ENCODE results near the gene CCK.

The CCK gene

GRCh38 chr3:42216931-42217333, 49.1 kb downstream of the CCK start:
- Histone ChIP-seq H3K9ac (no peak overlapping the region), H3K36me3 (ENCODE audit: control insufficient read depth, insufficient read depth, low read length) (no peaks in the 10 kb centered on the region), H2AFZ (no peak overlapping the region), H3K4me3 (ENCODE audit: low read depth, low read length) (no peak overlapping the region), H3K27ac (no peak overlapping the region), H3K27me3 (ENCODE audit: control insufficient read depth, insufficient read depth, low read length) (no peaks in the 10 kb centered on the region), H3K79me2 (no peaks in the 10 kb centered on the region), H3K4me1 (peaks cover 3% of the 10 kb centered on the region), H3K9me3 (ENCODE audit: control insufficient read depth, low read length) (no peaks in the 10 kb centered on the region), H3K4me2 (ENCODE audit: low read length) (no peak overlapping the region)
- no peak for TF ChIP-seq CTCF (IDR thresholded peaks at IDR 0.05)

- H3K4me1 ChIP-seq: peaks cover 3% of the 10 kb centered on the region
- no peak overlapping the region for H2AFZ ChIP-seq
- H3K9me3 ChIP-seq (ENCODE audit: control insufficient read depth, low read length): no peaks in the 10 kb centered on the region
- no peak overlapping the region for H3K4me3 ChIP-seq (ENCODE audit: low read depth, low read length)
- TF ChIP-seq CTCF (IDR thresholded peaks at IDR 0.05): no peak
- no peak overlapping the region for H3K4me2 ChIP-seq (ENCODE audit: low read length)
- H3K36me3 ChIP-seq (ENCODE audit: control insufficient read depth, insufficient read depth, low read length): no peaks in the 10 kb centered on the region
- no peak overlapping the region for H3K9ac ChIP-seq
- no peaks in the 10 kb centered on the region for H3K79me2 ChIP-seq
- no peak overlapping the region for H3K27ac ChIP-seq
- no peaks in the 10 kb centered on the region for H3K27me3 ChIP-seq (ENCODE audit: control insufficient read depth, insufficient read depth, low read length)
These were observed 49.7 kb downstream of the CCK start for GRCh38 chr3:42216302-42216701.

GRCh38 chr3:42214565-42215283, 51.3 kb downstream of the CCK start:
- Histone ChIP-seq H3K79me2 (no peaks in the 10 kb centered on the region), H3K27ac (no peak overlapping the region), H3K9me3 (ENCODE audit: control insufficient read depth, low read length) (no peaks in the 10 kb centered on the region), H3K27me3 (ENCODE audit: control insufficient read depth, insufficient read depth, low read length) (no peaks in the 10 kb centered on the region), H3K9ac (no peak overlapping the region), H3K4me3 (ENCODE audit: low read depth, low read length) (no peak overlapping the region), H3K36me3 (ENCODE audit: control insufficient read depth, insufficient read depth, low read length) (no peaks in the 10 kb centered on the region), H2AFZ (no peak overlapping the region), H3K4me1 (peaks cover 3% of the 10 kb centered on the region), H3K4me2 (ENCODE audit: low read length) (no peak overlapping the region)
- no peak for TF ChIP-seq CTCF (IDR thresholded peaks at IDR 0.05)

- H3K36me3 ChIP-seq (ENCODE audit: control insufficient read depth, insufficient read depth, low read length): no peaks in the 10 kb centered on the region
- no peak for TF ChIP-seq CTCF (IDR thresholded peaks at IDR 0.05)
These were observed 51.9 kb downstream of the CCK start for GRCh38 chr3:42214064-42214463.

GRCh38 chr3:42213417-42213816, 52.6 kb downstream of the CCK start:
- no peaks in the 10 kb centered on the region for H3K9me3 ChIP-seq (ENCODE audit: control insufficient read depth, low read length)

More at GRCh38 chr3:42214064-42214463, 51.9 kb downstream of the CCK start:
- Histone ChIP-seq H3K4me3 (ENCODE audit: low read depth, low read length) (no peak overlapping the region), H2AFZ (no peak overlapping the region), H3K9ac (no peak overlapping the region), H3K27me3 (ENCODE audit: control insufficient read depth, insufficient read depth, low read length) (no peaks in the 10 kb centered on the region), H3K4me2 (ENCODE audit: low read length) (no peak overlapping the region), H3K79me2 (no peaks in the 10 kb centered on the region), H3K9me3 (ENCODE audit: control insufficient read depth, low read length) (no peaks in the 10 kb centered on the region), H3K27ac (no peak overlapping the region), H3K4me1 (peaks cover 3% of the 10 kb centered on the region)

More at GRCh38 chr3:42213417-42213816, 52.6 kb downstream of the CCK start:
- no peak for TF ChIP-seq CTCF (IDR thresholded peaks at IDR 0.05)
- Histone ChIP-seq H2AFZ (no peak overlapping the region), H3K27ac (no peak overlapping the region), H3K27me3 (ENCODE audit: control insufficient read depth, insufficient read depth, low read length) (no peaks in the 10 kb centered on the region), H3K4me1 (peaks cover 3% of the 10 kb centered on the region), H3K4me3 (ENCODE audit: low read depth, low read length) (no peak overlapping the region), H3K79me2 (no peaks in the 10 kb centered on the region), H3K36me3 (ENCODE audit: control insufficient read depth, insufficient read depth, low read length) (no peaks in the 10 kb centered on the region), H3K4me2 (ENCODE audit: low read length) (no peak overlapping the region), H3K9ac (no peak overlapping the region)
